OCI-LY7 (cell line): ENCODE data around the gene MMD. TPM values are rescaled to one million over a fixed set of nuclear protein-coding genes. Genes with fewer than 3 reads are reported as not detected.
"Not testable (repeated sequence)": the region's sequence is repeated elsewhere in the genome, so short reads cannot be mapped to it uniquely, and the experiment has no call there.

Source experiments
- Bru-seq: library from RNA; stranded (reverse); fragments of 400-500 nt; gene quantifications from one replicate; lab custom pipeline; 2021; lab: Mats Ljungman, UMichigan
- BruChase-seq, 2 experiments: library from RNA; stranded (reverse); fragments of 400-500 nt; gene quantifications; one replicate each; lab custom pipeline; 2021; lab: Mats Ljungman, UMichigan
- BruUV-seq: library from RNA; stranded (reverse); fragments of 400-500 nt; replicated peaks from 2 replicates; lab custom pipeline; 2021; lab: Mats Ljungman, UMichigan
- CTCF ChIA-PET: fragments of 300-600 bp; sonication (Branson Sonifier 250); formaldehyde crosslinking; loops from one replicate; lab custom pipeline; 2022; ENCODE audit warnings: antibody characterized with exemption; ENCODE audit not compliant: unreplicated experiment; lab: Charles Lee
- POLR2A ChIA-PET: fragments of 300-600 bp; sonication (Branson Sonifier 250); formaldehyde crosslinking; loops from one replicate; lab custom pipeline; 2022; ENCODE audit warnings: antibody characterized with exemption; lab: Charles Lee
- DNase-seq: peaks from one replicate; pipeline ENCODE4 v3.0.0-alpha.2; 2015; ENCODE audit warnings: low spot score
- H2AFZ ChIP-seq: fragments of 200-600 bp; sonication (generic), shearing (Covaris generic); 2 replicates; pipeline ENCODE4 v1.6.1; 2014; ENCODE audit warnings: mild to moderate bottlenecking, antibody characterized with exemption, low read length, moderate library complexity
- H3K27ac ChIP-seq: fragments of 200-600 bp; sonication (generic); 2 replicates; pipeline ENCODE4 v1.5.1; 2014; ENCODE audit warnings: mixed run types, low read depth, mild to moderate bottlenecking, moderate library complexity, low read length, inconsistent platforms; ENCODE audit not compliant: poor library complexity, severe bottlenecking
- H3K36me3 ChIP-seq: fragments of 200-600 bp; sonication (generic); 2 replicates; pipeline ENCODE4 v1.6.1; 2014; ENCODE audit warnings: mild to moderate bottlenecking, antibody characterized with exemption, low read length, moderate library complexity, mixed read lengths; ENCODE audit not compliant: insufficient read depth
- H3K4me1 ChIP-seq: fragments of 200-600 bp; sonication (generic); 2 replicates; pipeline ENCODE4 v1.5.1; 2014; ENCODE audit warnings: mild to moderate bottlenecking, low read length; ENCODE audit not compliant: insufficient read depth, poor library complexity, severe bottlenecking
- H3K4me2 ChIP-seq: fragments of 200-600 bp; sonication (generic); 2 replicates; pipeline ENCODE4 v1.6.1; 2014; ENCODE audit warnings: mild to moderate bottlenecking, low read length
- H3K4me3 ChIP-seq: fragments of 200-600 bp; sonication (generic); 2 replicates; pipeline ENCODE4 v1.5.1; 2014; ENCODE audit warnings: mild to moderate bottlenecking, low read depth, low read length; ENCODE audit not compliant: poor library complexity, severe bottlenecking
- H3K79me2 ChIP-seq: fragments of 200-600 bp; sonication (generic); 2 replicates; pipeline ENCODE4 v1.6.1; 2016; ENCODE audit warnings: low read depth, mild to moderate bottlenecking, low read length, moderate library complexity, mixed read lengths; ENCODE audit not compliant: insufficient read depth
- H3K9me2 ChIP-seq: fragments of 200-600 bp; sonication (generic); 2 replicates; pipeline ENCODE4 v1.6.1; 2016; ENCODE audit warnings: mild to moderate bottlenecking, low read length, mixed read lengths; ENCODE audit not compliant: insufficient read depth
- H3K9me3 ChIP-seq: fragments of 200-600 bp; sonication (generic); 2 replicates; pipeline ENCODE4 v1.6.1; 2014; ENCODE audit warnings: mild to moderate bottlenecking, mixed run types, low read length, mixed read lengths
- H4K20me1 ChIP-seq: fragments of 200-600 bp; sonication (generic); 2 replicates; pipeline ENCODE4 v1.6.1; 2014; ENCODE audit warnings: mild to moderate bottlenecking, antibody characterized with exemption, low read length, moderate library complexity, mixed read lengths; ENCODE audit not compliant: insufficient read depth
- CTCF ChIP-seq: fragments of 200-600 bp; sonication (generic); conservative IDR thresholded peaks from 2 replicates; pipeline ENCODE4 v1.5.1; 2014; ENCODE audit warnings: mild to moderate bottlenecking, antibody characterized with exemption, low read length, moderate library complexity, mixed read lengths
- EZH2phosphoT487 ChIP-seq: fragments of 200-600 bp; sonication (generic); IDR thresholded peaks from 2 replicates; pipeline ENCODE4 v1.6.1; 2018; ENCODE audit warnings: low read depth, borderline replicate concordance, mild to moderate bottlenecking, mixed run types, antibody characterized with exemption, low read length, moderate library complexity, mixed read lengths
- intact Hi-C: fragments of 100-400 bp; cut with micrococcal nuclease; formaldehyde crosslinking; loops from one replicate; pipeline ENCODE4 v1.10.0; 2022; ENCODE audit not compliant: unreplicated experiment
- long read RNA-seq: library from polyadenylated mRNA; stranded (forward); transcript quantifications from one replicate; pipeline ENCODE4 v2.0.0, GENCODE V29; 2022
- total RNA-seq, 2 experiments: library from RNA; depleted of rRNA in 1 of 2; stranded (reverse); fragments of >200 nt in 1 of 2; shearing (Covaris generic) in 1 of 2; gene quantifications; 2 replicates each; pipeline ENCODE4 v1.2.3, GENCODE V29; 2014 to 2022

MMD gene, protein sequence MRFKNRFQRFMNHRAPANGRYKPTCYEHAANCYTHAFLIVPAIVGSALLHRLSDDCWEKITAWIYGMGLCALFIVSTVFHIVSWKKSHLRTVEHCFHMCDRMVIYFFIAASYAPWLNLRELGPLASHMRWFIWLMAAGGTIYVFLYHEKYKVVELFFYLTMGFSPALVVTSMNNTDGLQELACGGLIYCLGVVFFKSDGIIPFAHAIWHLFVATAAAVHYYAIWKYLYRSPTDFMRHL
- total RNA-seq (2014; rRNA removed; shearing (Covaris generic)) (41.4 and 42.7 TPM in 2 replicates), total RNA-seq (2022) (43.8 and 48.4 TPM in 2 replicates), Bru-seq, nascent RNA (percentile 91 among the genes with signal in this experiment), BruChase-seq, experiment 1, labeled RNA remaining after a 6-hour chase (percentile 82 among the genes with signal in this experiment), BruChase-seq, experiment 2, labeled RNA remaining after a 2-hour chase (percentile 88 among the genes with signal in this experiment)
- long read RNA-seq, transcript MMD-203 (2 exons, 570 nt) = minor isoform, 19 of 125 reads
- long read RNA-seq, transcript MMD-201 (7 exons, 2,735 nt) = major isoform, 73 of 125 reads
- long read RNA-seq, transcript MMD-204 (8 exons, 2,641 nt) = minor isoform, 7 of 125 reads
- long read RNA-seq, partial matches to known transcripts = 3 of 125 reads
- long read RNA-seq, other reads (novel, unspliced or antisense) = 23 of 125 reads

DNA sequence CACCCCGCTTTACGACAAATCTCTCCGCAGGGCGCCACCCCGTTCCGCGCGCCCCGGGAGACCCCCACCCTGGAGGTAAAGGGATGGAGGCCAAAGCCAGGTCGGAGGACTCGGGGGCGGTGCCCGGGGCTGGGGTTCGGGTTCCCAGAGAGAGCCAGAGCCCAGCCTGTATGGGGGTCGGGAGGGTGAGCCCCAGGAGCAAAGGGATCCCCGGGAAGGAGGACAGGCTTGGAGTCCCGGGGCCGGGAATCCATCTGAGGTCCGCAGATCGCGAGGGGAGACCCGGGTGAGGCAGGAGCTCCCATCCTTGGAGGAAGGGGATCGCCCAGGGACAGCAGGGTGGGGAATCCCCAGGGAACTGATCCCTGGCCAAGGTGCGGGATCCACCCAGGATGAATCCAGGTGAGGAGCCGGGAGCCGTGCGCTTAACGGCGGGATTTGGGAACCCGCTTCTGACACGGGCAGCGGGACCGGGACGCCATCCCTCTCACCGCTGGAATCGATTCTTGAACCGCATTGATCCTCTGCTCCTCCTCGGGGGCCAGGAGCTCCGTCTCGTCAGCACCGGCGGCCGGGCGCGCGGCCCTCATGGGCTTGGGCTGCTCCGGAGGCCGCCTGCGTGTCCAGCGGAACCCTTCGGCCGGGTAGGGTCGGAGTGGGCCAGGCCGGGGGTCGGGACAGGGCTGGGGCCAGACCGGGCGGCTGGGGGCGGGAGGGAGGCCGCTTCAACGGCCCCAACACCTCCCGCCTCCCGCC is at the start of gene MMD:
TSS of gene MMD (minus strand) at position 657 of the 756 bp plus-strand sequence. CDS start at position 517, 140 bp downstream.
- H3K27ac ChIP-seq = peak within 1 kb of the TSS; percentile 86
- no peaks in the 10 kb centered on the region for H3K9me3 ChIP-seq
- peaks cover 53% of the 10 kb centered on the region for H3K79me2 ChIP-seq
- ChIA-PET POLR2A (interaction anchor here (0.9 to 1.1 kb wide), 2 partner anchors 43 to 45 kb away, joined by 4 read pairs; no protein-coding TSS in a partner anchor), CTCF (no interaction called here)
- H4K20me1 ChIP-seq = peaks cover 22% of the 10 kb centered on the region
- no peak for TF ChIP-seq CTCF
- intact Hi-C loops = loop anchor here (2.0 to 10.0 kb wide), 5 partner anchors 15 to 1411 kb away; partner anchors contain the start of genes C17orf67 and DGKE
- peaks cover 83% of the 10 kb centered on the region for H3K4me1 ChIP-seq
- peaks cover 34% of the 10 kb centered on the region for H3K36me3 ChIP-seq
- peak; percentile 17 for DNase-seq
- peak within 1 kb of the TSS; percentile 99 for H3K4me3 ChIP-seq
- H3K9me2 ChIP-seq = no peaks in the 10 kb centered on the region
- BruUV-seq = no TSS peak
- H3K4me2 ChIP-seq = peak within 1 kb of the TSS; percentile 94
- H2AFZ ChIP-seq = peak within 1 kb of the TSS; percentile 14; the same call in 1 of the 2 replicates

GRCh38 chr17:55466671-55467070 is 45.0 kb upstream of the MMD start:
- H3K36me3 ChIP-seq = no peaks in the 10 kb centered on the region
- peak overlapping the region; percentile 95 for H2AFZ ChIP-seq
- BruUV-seq = no TSS peak
- ChIA-PET CTCF (no interaction called here), POLR2A (interaction anchor here (0.6 to 2.1 kb wide), 7 partner anchors 10 to 137 kb away, joined by 3 to 7 read pairs (median 5); partner anchors contain the start of gene MMD)
- TF ChIP-seq EZH2phosphoT487 (no peak), CTCF (no peak)
- no peaks in the 10 kb centered on the region for H3K9me3 ChIP-seq
- H3K79me2 ChIP-seq = no peaks in the 10 kb centered on the region
- intact Hi-C loops = no loop called here
- no peaks in the 10 kb centered on the region for H4K20me1 ChIP-seq
- H3K4me3 ChIP-seq = peak overlapping the region; percentile 39
- peaks cover 39% of the 10 kb centered on the region for H3K4me1 ChIP-seq
- peak; percentile 53 for DNase-seq
- H3K27ac ChIP-seq = peak overlapping the region; percentile 43
- no peaks in the 10 kb centered on the region for H3K9me2 ChIP-seq
- peak overlapping the region; percentile 67 for H3K4me2 ChIP-seq

DNA sequence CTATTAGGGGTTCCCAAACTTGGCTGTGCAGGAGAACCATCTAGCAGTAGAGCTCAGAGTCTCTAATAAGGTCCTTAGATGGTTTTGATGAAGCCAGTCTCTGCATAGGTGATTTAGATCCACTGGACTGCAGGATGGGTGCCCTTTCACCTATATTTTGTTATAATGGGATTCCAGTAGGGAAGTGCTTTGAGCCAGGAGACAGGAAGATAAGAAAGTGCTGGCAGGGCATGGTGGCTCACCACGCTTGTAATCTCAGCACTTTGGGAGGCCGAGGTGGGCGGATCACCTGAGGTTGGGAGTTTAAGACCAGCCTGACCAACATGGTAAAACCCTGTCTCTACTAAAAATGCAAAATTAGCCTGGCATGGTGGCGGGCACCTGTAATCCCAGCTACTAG is 44.1 kb upstream of the MMD start:
- H3K79me2 ChIP-seq, DNase-seq, H3K4me2 ChIP-seq, intact Hi-C loops, H2AFZ ChIP-seq, CTCF ChIA-PET, H3K36me3 ChIP-seq, H4K20me1 ChIP-seq, H3K4me3 ChIP-seq, H3K9me3 ChIP-seq, BruUV-seq, H3K27ac ChIP-seq, H3K9me2 ChIP-seq: not testable (repeated sequence)
- H3K4me1 ChIP-seq = peaks cover 39% of the 10 kb centered on the region
- POLR2A ChIA-PET = interaction anchor here (1.0 to 2.1 kb wide), 4 partner anchors 11 to 50 kb away, joined by 3 to 7 read pairs (median 6); no protein-coding TSS in a partner anchor
